ENCODE data around the gene COX6A2. TPM values are rescaled to one million over a fixed set of nuclear protein-coding genes. Genes with fewer than 3 reads are reported as not detected.
"Not testable (repeated sequence)": the region's sequence is repeated elsewhere in the genome, so short reads cannot be mapped to it uniquely, and the experiment has no call there.

COX6A2 gene
- total and polyA plus RNA-seq, 2 experiments from 2014 or later, result 40.7 to 166 TPM

DNA sequence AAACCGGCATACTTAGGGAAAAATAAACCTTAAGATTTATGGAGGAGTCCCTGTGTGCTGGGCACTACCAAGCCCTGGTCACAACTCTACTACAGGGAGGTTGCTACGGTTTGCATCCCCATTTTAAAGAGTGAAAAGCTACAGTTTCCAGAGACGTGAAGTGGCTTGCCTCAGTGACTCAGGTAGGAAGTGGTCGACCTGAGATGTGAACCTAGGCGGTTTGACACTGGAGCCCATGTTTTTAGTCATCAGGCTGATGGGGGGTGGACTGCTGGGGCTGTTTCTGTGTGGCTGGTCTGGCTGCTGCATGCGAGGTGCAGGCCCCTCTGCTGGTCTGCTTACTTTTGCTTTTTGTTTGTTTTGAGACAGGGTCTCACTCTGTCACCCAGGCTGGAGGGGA lies 6.6 kb downstream of the COX6A2 start:
- Histone ChIP-seq H3K9me3 (ENCODE audit: low read depth) (no peaks in the 10 kb centered on the region), H3K27ac (no peak overlapping the region), H3K4me3 (no peak overlapping the region), H3K36me3 (no peaks in the 10 kb centered on the region), H3K27me3 (no peaks in the 10 kb centered on the region), H3K4me1 (ENCODE audit: low read depth) (no peaks in the 10 kb centered on the region)
- DNase-seq (ENCODE audit: low read depth in 1 of 2, low spot score in 1 of 2), result no peak
- TF ChIP-seq, protein P1, sequence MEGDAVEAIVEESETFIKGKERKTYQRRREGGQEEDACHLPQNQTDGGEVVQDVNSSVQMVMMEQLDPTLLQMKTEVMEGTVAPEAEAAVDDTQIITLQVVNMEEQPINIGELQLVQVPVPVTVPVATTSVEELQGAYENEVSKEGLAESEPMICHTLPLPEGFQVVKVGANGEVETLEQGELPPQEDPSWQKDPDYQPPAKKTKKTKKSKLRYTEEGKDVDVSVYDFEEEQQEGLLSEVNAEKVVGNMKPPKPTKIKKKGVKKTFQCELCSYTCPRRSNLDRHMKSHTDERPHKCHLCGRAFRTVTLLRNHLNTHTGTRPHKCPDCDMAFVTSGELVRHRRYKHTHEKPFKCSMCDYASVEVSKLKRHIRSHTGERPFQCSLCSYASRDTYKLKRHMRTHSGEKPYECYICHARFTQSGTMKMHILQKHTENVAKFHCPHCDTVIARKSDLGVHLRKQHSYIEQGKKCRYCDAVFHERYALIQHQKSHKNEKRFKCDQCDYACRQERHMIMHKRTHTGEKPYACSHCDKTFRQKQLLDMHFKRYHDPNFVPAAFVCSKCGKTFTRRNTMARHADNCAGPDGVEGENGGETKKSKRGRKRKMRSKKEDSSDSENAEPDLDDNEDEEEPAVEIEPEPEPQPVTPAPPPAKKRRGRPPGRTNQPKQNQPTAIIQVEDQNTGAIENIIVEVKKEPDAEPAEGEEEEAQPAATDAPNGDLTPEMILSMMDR (IDR thresholded peaks at IDR 0.05; ENCODE audit: low read depth, low read length), result no peak

DNA sequence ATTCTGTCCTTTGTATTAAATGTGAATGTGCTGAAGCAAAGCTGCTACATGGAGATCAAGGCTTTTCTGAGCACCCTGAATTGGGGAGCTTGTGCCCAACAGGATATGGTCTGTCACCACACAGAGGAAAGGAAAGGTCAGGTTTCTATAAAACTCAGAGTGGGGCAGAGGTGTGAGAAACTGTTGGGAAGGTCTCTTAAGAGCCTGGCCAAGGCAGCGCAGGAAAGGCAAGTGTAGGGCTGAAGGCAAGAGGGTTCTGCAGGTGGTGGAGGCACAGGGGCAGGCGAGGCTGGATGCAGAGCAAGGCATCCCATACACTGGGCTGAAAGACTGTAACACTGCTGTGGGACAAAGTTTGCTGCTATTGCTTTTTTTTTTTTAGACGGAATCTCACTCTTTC lies 8.1 kb downstream of the COX6A2 start:
- Histone ChIP-seq H3K36me3 (no peaks in the 10 kb centered on the region), H3K27ac (no peak overlapping the region), H3K4me3 (no peak overlapping the region), H3K27me3 (no peaks in the 10 kb centered on the region), H3K9me3 (ENCODE audit: low read depth) (no peaks in the 10 kb centered on the region), H3K4me1 (ENCODE audit: low read depth) (no peaks in the 10 kb centered on the region)
- no peak for DNase-seq (ENCODE audit: low read depth in 1 of 2, low spot score in 1 of 2)
- TF ChIP-seq, protein P1 (IDR thresholded peaks at IDR 0.05; ENCODE audit: low read depth, low read length), result no peak

DNA sequence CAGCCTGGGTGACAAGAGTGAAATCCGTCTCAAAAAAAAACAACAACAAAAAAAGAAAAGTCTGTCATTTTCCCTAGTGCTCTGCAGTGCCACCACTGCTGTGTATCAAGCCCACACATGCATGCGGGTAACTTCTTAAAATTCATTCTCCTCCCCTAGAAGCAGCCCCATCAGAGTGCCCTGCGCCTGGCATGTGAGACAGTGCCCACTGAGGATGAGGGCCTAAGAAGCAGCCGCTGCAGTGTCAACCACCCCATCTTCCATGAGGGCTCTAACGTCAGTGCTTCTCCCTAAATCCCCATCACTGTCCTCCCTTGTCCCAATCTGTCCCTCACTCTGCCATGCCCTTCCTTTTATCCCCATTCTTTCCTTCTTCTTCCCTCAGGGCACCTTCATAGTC lies 10.2 kb downstream of the COX6A2 start:
- Histone ChIP-seq H3K4me1 (ENCODE audit: low read depth) (no peaks in the 10 kb centered on the region), H3K36me3 (no peaks in the 10 kb centered on the region), H3K27ac (no peak overlapping the region), H3K9me3 (ENCODE audit: low read depth) (no peaks in the 10 kb centered on the region), H3K4me3 (no peak overlapping the region), H3K27me3 (no peaks in the 10 kb centered on the region)
- no peak for DNase-seq (ENCODE audit: low read depth in 1 of 2, low spot score in 1 of 2)
- TF ChIP-seq, protein P1 (IDR thresholded peaks at IDR 0.05; ENCODE audit: low read depth, low read length), result no peak

DNA sequence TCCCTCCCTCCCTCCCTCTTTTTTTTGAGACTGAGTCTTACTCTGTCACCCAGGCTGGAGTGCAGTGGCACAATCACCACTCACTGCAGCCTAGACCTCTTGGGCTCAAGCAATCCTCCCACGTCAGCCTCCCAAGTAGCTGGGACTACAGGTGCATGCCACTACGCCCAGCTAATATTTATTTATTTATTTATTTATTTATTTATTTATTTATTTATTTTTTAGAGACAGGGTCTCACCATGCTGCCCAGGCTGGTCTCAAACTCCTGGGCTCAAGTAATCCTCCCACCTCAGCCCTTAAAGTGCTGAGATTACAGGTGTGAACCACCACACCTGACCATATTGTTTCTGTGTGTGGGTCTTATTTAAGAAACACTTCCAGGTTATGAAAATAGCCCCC lies 11.1 kb downstream of the COX6A2 start:
- not testable (repeated sequence) for H3K4me3 ChIP-seq; H3K9me3 ChIP-seq (ENCODE audit: low read depth); H3K36me3 ChIP-seq; DNase-seq (ENCODE audit: low read depth in 1 of 2, low spot score in 1 of 2); H3K4me1 ChIP-seq (ENCODE audit: low read depth); H3K27me3 ChIP-seq; H3K27ac ChIP-seq

DNA sequence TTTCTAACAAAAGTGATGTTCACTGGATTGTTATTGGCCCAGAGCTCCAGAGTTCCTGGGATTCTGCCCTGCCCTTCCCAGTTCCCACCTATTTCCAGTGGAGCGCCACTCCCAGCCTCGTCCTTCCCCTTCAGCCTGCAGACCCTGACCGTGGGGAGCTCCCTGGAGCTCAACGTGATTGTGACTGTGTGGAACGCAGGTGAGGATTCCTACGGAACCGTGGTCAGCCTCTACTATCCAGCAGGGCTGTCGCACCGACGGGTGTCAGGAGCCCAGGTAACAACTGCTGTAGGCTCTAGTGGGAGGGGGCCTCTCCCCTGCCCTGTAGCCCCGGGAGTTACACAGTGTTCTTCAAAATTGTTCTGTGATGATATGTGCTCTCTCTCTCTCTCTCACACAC lies 11.8 kb downstream of the COX6A2 start:
- H3K27me3 ChIP-seq, result no peaks in the 10 kb centered on the region
- no peak overlapping the region for H3K4me3 ChIP-seq
- no peaks in the 10 kb centered on the region for H3K36me3 ChIP-seq
- no peaks in the 10 kb centered on the region for H3K4me1 ChIP-seq (ENCODE audit: low read depth)
- TF ChIP-seq, protein P1 (IDR thresholded peaks at IDR 0.05; ENCODE audit: low read depth, low read length), result no peak
- no peak overlapping the region for H3K27ac ChIP-seq
- DNase-seq (ENCODE audit: low read depth in 1 of 2, low spot score in 1 of 2), result no peak
- no peaks in the 10 kb centered on the region for H3K9me3 ChIP-seq (ENCODE audit: low read depth)

DNA sequence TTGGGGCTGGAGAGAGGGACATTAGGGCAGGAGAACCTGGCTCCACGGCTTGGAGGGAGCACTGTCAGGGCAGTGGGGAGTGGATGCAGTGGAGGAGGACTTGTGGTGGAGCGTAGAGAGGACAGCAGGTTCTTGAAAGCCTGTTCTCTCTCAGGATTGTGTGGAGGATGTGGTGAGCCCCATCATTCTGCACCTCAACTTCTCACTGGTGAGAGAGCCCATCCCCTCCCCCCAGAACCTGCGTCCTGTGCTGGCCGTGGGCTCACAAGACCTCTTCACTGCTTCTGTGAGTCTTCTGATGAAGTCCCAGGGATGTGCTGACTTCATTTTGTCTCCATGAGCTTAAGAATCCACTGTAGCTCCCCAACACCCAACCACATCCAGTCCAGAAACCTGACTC lies 13.5 kb downstream of the COX6A2 start:
- Histone ChIP-seq H3K27me3 (no peaks in the 10 kb centered on the region), H3K9me3 (ENCODE audit: low read depth) (no peaks in the 10 kb centered on the region), H3K27ac (no peak overlapping the region), H3K36me3 (no peaks in the 10 kb centered on the region), H3K4me3 (no peak overlapping the region), H3K4me1 (ENCODE audit: low read depth) (no peaks in the 10 kb centered on the region)
- TF ChIP-seq, protein P1 (IDR thresholded peaks at IDR 0.05; ENCODE audit: low read depth, low read length), result no peak
- DNase-seq (ENCODE audit: low read depth in 1 of 2, low spot score in 1 of 2), result no peak

Data from cardiac muscle cell (in vitro differentiated cells and primary cell).